ENCODE data around the gene MPHOSPH8.
"Not testable (repeated sequence)": the region's sequence is repeated elsewhere in the genome, so short reads cannot be mapped to it uniquely, and the experiment has no call there.

MPHOSPH8 gene

DNA sequence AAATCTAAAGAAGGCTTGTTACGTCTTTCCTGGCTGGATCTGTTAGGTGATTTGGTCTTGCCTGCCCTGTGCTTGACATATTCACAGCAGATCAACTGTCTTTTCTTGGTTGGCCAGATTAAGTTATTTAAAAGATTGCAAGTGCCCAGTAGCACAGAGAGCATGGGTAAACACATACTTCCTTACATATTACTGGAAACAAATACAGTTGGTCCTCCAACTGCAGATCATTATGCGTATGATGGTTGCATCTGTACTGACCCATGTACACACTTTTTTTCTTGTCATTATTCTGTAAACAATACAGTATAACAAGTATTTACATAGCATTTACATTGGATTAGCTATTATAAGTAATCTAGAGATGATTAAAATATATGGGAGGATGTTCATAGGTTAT, 9.2 kb upstream of the MPHOSPH8 start:
- no peak for DNase-seq (ENCODE audit: low read depth, low spot score)

GRCh38 chr13:19632915-19633478, 462 bp upstream of the MPHOSPH8 start:
- DNase-seq (ENCODE audit: low read depth, low spot score) = no peak

GRCh38 chr13:19634256-19634740, 839 bp downstream of the MPHOSPH8 start:
- DNase-seq (ENCODE audit: low read depth, low spot score) = no peak

GRCh38 chr13:19635926-19636325, 2.5 kb downstream of the MPHOSPH8 start:
- DNase-seq (ENCODE audit: low read depth, low spot score) = not testable (repeated sequence)

- no peak for DNase-seq (ENCODE audit: low read depth, low spot score)
Observed at GRCh38 chr13:19643652-19644051, 10.2 kb downstream of the MPHOSPH8 start.

- DNase-seq (ENCODE audit: low read depth, low spot score) = no peak
Observed at GRCh38 chr13:19645000-19645399, 11.5 kb downstream of the MPHOSPH8 start.

- no peak for DNase-seq (ENCODE audit: low read depth, low spot score)
Observed at GRCh38 chr13:19646063-19646462, 12.6 kb downstream of the MPHOSPH8 start.

- DNase-seq (ENCODE audit: low read depth, low spot score) = no peak
Observed at GRCh38 chr13:19650742-19651141, 17.3 kb downstream of the MPHOSPH8 start.

GRCh38 chr13:19657872-19658591, 24.6 kb downstream of the MPHOSPH8 start:
- no peak for DNase-seq (ENCODE audit: low read depth, low spot score)

GRCh38 chr13:19658831-19659230, 25.4 kb downstream of the MPHOSPH8 start:
- no peak for DNase-seq (ENCODE audit: low read depth, low spot score)

- no peak for DNase-seq (ENCODE audit: low read depth, low spot score)
Observed at GRCh38 chr13:19661126-19661525, 27.7 kb downstream of the MPHOSPH8 start.

- no peak for DNase-seq (ENCODE audit: low read depth, low spot score)
Observed at GRCh38 chr13:19661561-19661960, 28.1 kb downstream of the MPHOSPH8 start.

DNA sequence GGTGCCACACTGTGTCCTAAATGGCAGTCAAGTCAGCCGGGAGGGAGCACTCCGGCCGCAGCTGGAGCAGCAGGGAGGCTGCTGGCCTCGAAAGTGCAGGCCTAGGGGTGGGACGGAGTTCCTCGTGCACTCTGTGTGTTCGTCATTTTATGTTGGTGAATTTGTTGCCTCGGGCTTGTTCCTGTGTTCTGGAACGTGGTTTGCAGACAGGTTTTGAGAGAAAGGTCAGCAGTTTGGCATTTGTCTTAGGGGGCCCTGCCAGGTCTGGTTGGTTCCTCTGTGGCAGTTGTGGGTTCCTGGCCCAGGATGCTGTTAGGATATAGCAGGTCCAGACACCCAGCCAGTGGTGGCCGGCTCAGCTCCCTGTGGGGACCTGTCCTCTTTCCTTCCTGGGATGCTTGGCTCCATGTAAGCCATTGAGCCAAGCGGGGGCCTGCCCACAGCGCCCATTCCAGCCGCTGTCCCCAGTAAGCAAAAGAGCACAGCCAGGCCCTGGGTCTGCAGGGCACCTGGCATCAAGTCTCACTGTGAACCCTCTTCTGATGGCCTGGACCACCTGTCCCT, 30.0 kb downstream of the MPHOSPH8 start:
- no peak for DNase-seq (ENCODE audit: low read depth, low spot score)

GRCh38 chr13:19664481-19665230, 31.2 kb downstream of the MPHOSPH8 start:
- DNase-seq (ENCODE audit: low read depth, low spot score) = no peak

GRCh38 chr13:19665427-19665859, 32.0 kb downstream of the MPHOSPH8 start:
- no peak for DNase-seq (ENCODE audit: low read depth, low spot score)

DNA sequence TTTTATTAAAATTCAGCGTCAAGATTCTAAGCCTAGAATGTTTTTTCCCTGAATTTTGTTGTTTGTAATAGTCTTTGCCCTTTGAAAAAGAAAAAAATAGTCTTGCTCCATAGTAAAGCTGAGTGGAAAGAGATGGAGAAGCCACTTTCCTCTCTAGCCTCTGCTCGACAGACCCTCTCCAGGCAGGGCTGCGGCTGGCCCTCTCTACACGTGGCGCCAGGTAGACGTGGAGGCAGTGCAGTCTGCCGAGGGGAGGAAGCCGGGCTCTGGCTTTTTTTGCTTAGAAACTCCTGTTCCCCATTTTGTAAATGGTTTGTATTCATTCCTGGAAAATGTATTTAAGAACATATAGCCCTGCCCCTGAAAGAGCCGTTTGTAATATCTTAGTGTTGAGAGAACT, 35.3 kb downstream of the MPHOSPH8 start:
- no peak for DNase-seq (ENCODE audit: low read depth, low spot score)

- DNase-seq (ENCODE audit: low read depth, low spot score) = no peak
Observed at GRCh38 chr13:19670147-19670546, 36.7 kb downstream of the MPHOSPH8 start.

DNA sequence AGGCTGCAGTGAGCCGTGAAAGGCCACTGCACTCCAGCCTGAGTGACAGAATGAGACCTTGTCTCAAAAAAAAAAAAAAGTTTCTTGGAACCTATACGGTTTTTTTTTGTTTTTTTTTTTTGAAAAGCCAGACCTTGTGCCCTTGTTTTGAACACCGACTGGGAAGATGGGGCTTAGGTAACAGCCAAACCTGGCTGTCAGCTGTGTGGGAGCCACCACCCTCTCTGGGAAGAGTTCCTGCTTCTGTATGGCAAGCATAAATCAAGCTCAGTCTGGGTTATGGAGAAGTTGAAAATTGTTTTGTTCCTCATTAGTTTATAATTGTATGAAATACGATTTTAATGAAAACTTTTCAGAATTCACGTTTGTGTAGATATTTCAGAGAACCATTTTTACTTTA, 39.5 kb downstream of the MPHOSPH8 start:
- DNase-seq (ENCODE audit: low read depth, low spot score) = no peak

- DNase-seq (ENCODE audit: low read depth, low spot score) = no peak
Observed at GRCh38 chr13:19673473-19674430, 40.3 kb downstream of the MPHOSPH8 start.

DNA sequence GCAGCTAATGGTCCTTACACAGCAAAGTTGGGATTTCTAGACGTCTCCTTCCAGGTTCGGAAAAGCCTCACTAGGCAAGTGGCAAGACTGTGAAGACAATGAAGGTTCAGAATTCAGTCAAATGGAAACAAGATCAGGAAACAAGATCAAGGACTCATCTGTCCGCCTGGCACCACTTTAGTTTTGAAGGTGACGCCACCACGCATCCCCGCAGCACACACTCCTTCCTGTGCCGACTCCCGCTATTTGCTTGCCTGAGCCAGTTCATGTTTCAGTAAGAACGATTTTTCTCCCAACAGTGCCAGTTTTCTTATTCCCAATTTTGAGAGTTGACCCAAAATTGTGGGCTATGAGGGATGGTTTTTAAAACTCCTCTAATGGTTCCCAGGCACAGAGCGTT, 41.4 kb downstream of the MPHOSPH8 start:
- DNase-seq (ENCODE audit: low read depth, low spot score) = no peak

DNA sequence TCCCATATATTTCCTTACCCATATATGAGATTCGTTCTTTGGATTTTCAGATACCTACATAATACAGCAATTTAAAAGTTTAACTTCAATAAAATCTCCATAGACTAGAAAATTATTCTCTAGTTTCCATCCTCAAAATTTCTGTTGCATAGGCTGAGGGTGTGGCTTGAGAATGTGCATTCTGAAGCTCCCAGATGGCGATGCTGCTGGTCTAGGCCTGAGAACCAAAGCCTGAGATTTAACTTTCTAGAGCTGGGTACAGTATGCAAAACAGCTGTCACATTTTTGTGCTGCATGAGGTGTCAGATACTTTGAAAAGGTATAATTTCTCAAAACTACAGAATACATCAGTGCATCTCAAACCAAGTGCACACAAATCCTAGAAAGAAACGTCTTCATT, 42.7 kb downstream of the MPHOSPH8 start:
- no peak for DNase-seq (ENCODE audit: low read depth, low spot score)
